GM12875 (cell line): ENCODE results near the gene HTT.

Source experiments
- H3K4me3 ChIP-seq: one replicate; pipeline ENCODE4 v1.5.1; 2011; ENCODE audit warnings: low read depth, low read length, control low read depth
- CTCF ChIP-seq: IDR thresholded peaks from 2 replicates; pipeline ENCODE4 v1.5.1; 2011; ENCODE audit warnings: low read depth, mild to moderate bottlenecking, control low read depth, inconsistent platforms, low read length, moderate library complexity, borderline replicate concordance; ENCODE audit not compliant: insufficient read depth

HTT gene

GRCh38 chr4:3248811-3249661 is 174.6 kb downstream of the HTT start, which contains the start of gene MSANTD1:
Gene MSANTD1, plus strand, starts transcription at chr4:3249159. Its CDS starts 64 bp downstream, at chr4:3249223.
- TF ChIP-seq CTCF: no peak
- no peak within 1 kb of the TSS for H3K4me3 ChIP-seq

- H3K4me3 ChIP-seq: no peak overlapping the region
- TF ChIP-seq CTCF: no peak
Measured at GRCh38 chr4:3249711-3250437, 175.4 kb downstream of the HTT start.

DNA sequence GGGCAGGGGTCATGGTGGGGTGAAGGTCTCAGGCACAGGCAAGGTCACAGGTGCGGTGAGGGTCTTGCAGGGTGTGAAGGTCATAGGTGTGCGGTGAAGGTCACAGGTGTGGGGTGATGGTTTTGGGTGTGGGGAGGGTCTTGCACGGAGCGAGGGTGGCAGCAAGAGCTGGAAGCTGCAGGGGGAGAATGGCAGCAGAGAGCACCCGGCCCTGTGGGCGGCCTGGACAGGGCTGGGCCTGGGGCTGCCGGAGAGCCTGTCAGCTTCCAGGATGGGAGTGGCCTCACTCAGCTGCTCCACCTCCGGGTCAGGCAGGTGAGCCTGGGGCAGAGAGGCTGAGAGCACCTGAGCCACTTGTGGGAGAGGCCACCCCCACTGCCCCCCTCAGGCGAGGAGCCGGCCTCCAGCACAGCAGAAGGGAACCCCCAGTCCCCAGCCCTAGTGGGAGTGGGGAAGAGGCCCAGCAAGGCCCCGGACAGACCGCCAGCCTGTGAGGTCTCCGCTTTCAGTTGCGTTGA is 176.0 kb downstream of the HTT start:
- H3K4me3 ChIP-seq: no peak overlapping the region
- TF ChIP-seq CTCF: no peak

DNA sequence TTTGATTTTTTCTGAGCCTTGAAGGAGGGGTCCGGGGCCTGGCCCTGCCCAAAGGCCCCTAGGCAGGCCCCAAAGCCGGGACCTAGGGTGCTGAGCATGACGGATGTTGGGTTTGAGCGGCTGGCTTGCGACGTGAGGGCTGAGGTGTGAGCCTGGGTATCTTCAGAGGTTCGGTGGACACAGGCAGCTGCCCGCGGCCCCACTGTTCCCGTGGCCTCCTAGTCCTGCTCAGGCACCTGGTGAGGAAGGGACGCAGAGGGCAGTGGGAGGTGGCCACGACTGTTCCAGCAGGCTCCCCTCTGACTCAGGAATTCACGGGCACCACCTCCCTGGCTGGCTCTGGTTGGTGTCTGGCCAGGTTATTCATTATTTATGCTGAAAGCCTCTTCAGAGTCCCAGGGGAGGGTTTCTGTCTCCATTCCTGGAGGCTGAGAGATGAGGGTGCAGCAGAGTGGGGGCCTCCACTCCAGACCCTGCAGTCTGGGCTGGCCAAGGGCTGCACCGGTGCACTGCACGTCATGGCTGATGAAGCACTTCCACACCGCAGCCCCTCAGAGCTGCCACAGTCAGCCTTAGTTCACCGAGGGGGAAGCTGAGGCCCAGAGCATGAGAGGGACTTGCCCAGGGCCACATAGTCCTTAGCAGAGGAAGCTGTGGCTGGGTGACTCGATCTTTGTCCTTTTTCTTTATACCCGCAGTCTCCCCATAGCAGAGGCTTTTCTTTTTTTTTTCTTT is 176.6 kb downstream of the HTT start:
- no peak for TF ChIP-seq CTCF
- no peak overlapping the region for H3K4me3 ChIP-seq

GRCh38 chr4:3251691-3252479 is 177.4 kb downstream of the HTT start:
- no peak for TF ChIP-seq CTCF

DNA sequence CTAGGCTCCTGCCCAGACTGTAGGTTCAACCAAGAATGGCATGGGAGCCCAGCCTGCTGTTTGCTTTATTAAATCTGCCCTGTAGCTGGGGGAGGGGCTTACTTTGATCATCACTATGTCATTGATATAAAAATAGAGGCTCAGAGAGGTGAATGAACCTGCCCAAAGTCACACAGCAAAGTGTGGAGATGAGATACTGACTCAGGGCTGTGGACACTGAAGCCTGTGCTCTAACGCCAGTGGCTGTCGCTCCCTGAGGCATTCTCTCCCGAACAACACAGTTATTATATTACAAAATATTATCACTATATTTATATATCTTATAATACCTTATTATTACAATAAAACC is 178.0 kb downstream of the HTT start:
- no peak overlapping the region for H3K4me3 ChIP-seq
- no peak for TF ChIP-seq CTCF

More at GRCh38 chr4:3251691-3252479, 177.4 kb downstream of the HTT start:
- H3K4me3 ChIP-seq: no peak overlapping the region
